Psoas muscle (tissue), 8 donors: ENCODE results near the gene ANXA10. TPM values are rescaled to one million over a fixed set of nuclear protein-coding genes. Genes with fewer than 3 reads are reported as not detected.
"Not testable (repeated sequence)": the region's sequence is repeated elsewhere in the genome, so short reads cannot be mapped to it uniquely, and the experiment has no call there.

ENCODE experiments used
- ATAC-seq, 4 donors: fragments of 200-7000 bp; cut with Tn5 transposase; one replicate each; pipeline ENCODE4 v1.9.1; 2020; ENCODE audit warnings: moderate library complexity in 3 of 4, mild to moderate bottlenecking in 2 of 4
- DNase-seq, 2 donors: peaks; one replicate each; pipeline ENCODE4 v3.0.0-alpha.2; 2020
- H3K27ac ChIP-seq: fragments of 200-600 bp; one replicate; pipeline ENCODE4 v1.8.0; 2022
- H3K27me3 ChIP-seq, 3 donors: fragments of 200-600 bp in 1 of 3; one replicate each; pipeline versions ENCODE4 v1.6.1 to v1.8.0; 2013 to 2022; ENCODE audit warnings: low read length in 2 of 3, mild to moderate bottlenecking in 2 of 3, moderate library complexity in 1 of 3; ENCODE audit not compliant: insufficient read depth in 3 of 3
- H3K36me3 ChIP-seq, 2 donors: fragments of 200-600 bp in 1 of 2; one replicate each; pipeline versions ENCODE4 v1.6.1 to v1.8.0; 2013 to 2022; ENCODE audit warnings: low read depth in 1 of 2, mild to moderate bottlenecking in 1 of 2, moderate library complexity in 1 of 2; ENCODE audit not compliant: insufficient read depth in 1 of 2
- H3K4me1 ChIP-seq: fragments of 200-600 bp; one replicate; pipeline ENCODE4 v1.8.0; 2022
- H3K4me3 ChIP-seq: fragments of 200-600 bp; one replicate; pipeline ENCODE4 v1.8.0; 2022; ENCODE audit warnings: mild to moderate bottlenecking
- H3K9me3 ChIP-seq: fragments of 200-600 bp; one replicate; pipeline ENCODE4 v1.8.0; 2022
- WGBS, 3 donors: extraction: QIAGEN DNeasy Blood & Tissue Kit; methylation state at CpG; one replicate each; pipeline versions ENCODE4 v1.1.6 to v1.1.7; 2013; 5-methylcytosine and 5-hydroxymethylcytosine counted together
- intact Hi-C, 2 donors: fragments of 100-400 bp; cut with DNase I; formaldehyde crosslinking; loops; one replicate each; pipeline versions ENCODE4 v1.11.0 to v1.14.2; 2022
- polyA plus RNA-seq, 3 donors: library from polyadenylated mRNA; stranded (reverse); fragments of 200-250 nt; gene quantifications; one replicate each; pipeline ENCODE4 v1.2.3, GENCODE V29; 2013
- total RNA-seq, 4 donors: library from RNA; stranded (reverse); fragmentation: NEBNext Ultra II Directional in 2 of 4; extraction: Animal tissue kit (Norgen Biotek cat#: 25700) in 2 of 4; gene quantifications; one replicate each; pipeline versions ENCODE4 v1.2.1 to v1.2.4, GENCODE V29; 2021 to 2023
- TF ChIP-seq, protein P1 (sequence below): fragments of 200-600 bp; IDR thresholded peaks from one replicate; pipeline ENCODE4 v1.8.0; 2022; ENCODE audit warnings: antibody characterized with exemption
- donor health status: healthy with polysubstance abuse.
- donor health status: DM: no; HTN: no; CAD: no; lungs with moderate emphysema.
- donor health status: Bipolar disorder and iron deficiency.
- donor health status: healthy.
- donor health status: DM: yes; HTN: yes; CAD: no.
- donor health status: DM: no; HTN: no; CAD: no.
- donor health status: DM: no; HTN: no; CAD: no.
- donor health status: DM: yes; HTN: yes; CAD: no.

Gene ANXA10
- total and polyA plus RNA-seq, 7 donors, result not detected

DNA sequence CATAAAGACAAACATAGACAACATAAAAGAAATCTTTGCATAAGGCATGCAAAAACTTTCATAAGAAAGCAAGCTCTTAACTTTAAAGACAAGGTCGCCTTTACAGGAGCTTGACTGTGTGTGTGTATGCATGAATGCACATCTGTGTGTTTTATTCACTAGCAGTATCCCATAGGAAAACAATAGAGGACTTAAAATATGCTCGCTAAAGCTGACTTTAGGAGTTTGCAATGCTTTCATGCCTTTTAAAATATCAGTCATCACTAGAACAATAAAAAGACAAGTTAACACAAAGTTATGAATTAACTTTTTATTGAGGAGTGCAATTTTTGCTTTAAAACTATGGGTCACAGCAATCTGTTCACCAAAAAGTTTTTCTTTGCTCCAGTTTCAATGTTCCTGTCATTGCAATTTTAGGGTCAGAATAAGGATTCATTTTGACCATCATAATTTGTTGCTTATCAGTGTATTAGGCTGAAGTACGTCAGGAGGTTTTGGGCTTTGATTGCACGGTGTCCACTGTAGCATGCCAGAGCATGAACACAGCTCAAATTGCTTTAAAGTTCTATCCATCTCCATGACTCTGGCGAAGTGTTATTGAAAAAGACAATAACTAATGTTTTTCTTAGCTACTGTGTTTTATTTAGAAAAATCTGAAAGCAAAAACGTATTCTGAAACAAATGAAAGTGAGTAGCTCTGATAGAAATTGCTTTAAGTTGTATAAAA is 36.9 kb downstream of the ANXA10 start:
- Histone ChIP-seq H3K27ac (no peak overlapping the region), H3K4me3 (no peak overlapping the region), H3K9me3 (peaks cover 6% of the 10 kb centered on the region), H3K36me3 (no peaks in the 10 kb centered on the region), H3K27me3 (no peaks in the 10 kb centered on the region), H3K4me1 (no peaks in the 10 kb centered on the region)
- intact Hi-C loops, result no loop called here
- no peak for DNase-seq
- TF ChIP-seq, protein P1, sequence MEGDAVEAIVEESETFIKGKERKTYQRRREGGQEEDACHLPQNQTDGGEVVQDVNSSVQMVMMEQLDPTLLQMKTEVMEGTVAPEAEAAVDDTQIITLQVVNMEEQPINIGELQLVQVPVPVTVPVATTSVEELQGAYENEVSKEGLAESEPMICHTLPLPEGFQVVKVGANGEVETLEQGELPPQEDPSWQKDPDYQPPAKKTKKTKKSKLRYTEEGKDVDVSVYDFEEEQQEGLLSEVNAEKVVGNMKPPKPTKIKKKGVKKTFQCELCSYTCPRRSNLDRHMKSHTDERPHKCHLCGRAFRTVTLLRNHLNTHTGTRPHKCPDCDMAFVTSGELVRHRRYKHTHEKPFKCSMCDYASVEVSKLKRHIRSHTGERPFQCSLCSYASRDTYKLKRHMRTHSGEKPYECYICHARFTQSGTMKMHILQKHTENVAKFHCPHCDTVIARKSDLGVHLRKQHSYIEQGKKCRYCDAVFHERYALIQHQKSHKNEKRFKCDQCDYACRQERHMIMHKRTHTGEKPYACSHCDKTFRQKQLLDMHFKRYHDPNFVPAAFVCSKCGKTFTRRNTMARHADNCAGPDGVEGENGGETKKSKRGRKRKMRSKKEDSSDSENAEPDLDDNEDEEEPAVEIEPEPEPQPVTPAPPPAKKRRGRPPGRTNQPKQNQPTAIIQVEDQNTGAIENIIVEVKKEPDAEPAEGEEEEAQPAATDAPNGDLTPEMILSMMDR, result no peak
- ATAC-seq, result no peak
- WGBS, 3 donors, result 40 to 46% (median 44%) methylated on average over 6 of the region's 6 CpGs

DNA sequence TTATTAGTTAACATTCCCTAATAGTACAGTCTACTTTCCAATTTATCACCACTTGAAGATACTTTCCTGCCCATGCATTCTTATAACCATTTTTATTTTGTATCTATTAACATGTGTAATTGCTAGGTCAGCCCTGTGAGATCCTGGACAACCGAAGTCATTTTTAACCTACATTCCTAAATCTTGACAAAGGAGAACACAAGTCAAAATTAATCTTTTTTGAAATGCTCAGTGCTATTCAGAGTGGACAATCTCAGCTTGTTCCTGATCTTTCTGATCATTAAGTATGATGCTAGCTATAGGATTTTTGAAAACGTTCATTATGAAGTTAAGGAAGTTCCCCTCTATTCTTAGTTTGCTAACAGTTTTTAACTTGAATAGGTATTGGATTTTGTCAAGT is 37.5 kb downstream of the ANXA10 start:
- Histone ChIP-seq H3K4me3 (no peak overlapping the region), H3K27me3 (no peaks in the 10 kb centered on the region), H3K36me3 (no peaks in the 10 kb centered on the region), H3K27ac (no peak overlapping the region), H3K9me3 (peaks cover 6% of the 10 kb centered on the region), H3K4me1 (no peaks in the 10 kb centered on the region)
- no peak for DNase-seq
- intact Hi-C loops, result no loop called here
- no peak for ATAC-seq
- 79 to 82% (median 80%) methylated on average over 2 of the region's 2 CpGs for WGBS, 3 donors
- TF ChIP-seq, protein P1, result no peak

DNA sequence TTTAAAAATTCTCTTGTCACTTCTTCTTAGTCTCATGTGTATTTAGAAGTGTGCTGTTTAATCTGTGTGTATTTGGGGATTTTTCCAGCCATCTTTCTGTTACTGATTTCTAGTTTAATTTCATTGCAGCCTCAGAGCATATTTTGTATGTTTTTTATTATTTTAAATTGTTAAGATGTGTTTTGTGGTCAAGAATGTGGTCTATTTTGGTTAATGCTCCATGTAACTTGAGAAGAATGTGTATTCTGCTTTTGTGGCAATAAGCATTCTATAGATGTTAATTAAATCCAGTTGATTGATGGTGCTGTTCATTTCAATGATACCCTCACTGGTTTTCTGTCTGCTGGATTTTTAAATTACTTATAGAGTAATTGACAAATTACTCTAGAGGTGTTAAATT is 38.9 kb downstream of the ANXA10 start:
- TF ChIP-seq, protein P1, result no peak
- intact Hi-C loops, result no loop called here
- Histone ChIP-seq H3K4me1 (no peaks in the 10 kb centered on the region), H3K36me3 (no peaks in the 10 kb centered on the region), H3K27me3 (no peaks in the 10 kb centered on the region), H3K4me3 (no peak overlapping the region), H3K27ac (no peak overlapping the region), H3K9me3 (peaks cover 6% of the 10 kb centered on the region)
- ATAC-seq (no peak), DNase-seq (no peak)

DNA sequence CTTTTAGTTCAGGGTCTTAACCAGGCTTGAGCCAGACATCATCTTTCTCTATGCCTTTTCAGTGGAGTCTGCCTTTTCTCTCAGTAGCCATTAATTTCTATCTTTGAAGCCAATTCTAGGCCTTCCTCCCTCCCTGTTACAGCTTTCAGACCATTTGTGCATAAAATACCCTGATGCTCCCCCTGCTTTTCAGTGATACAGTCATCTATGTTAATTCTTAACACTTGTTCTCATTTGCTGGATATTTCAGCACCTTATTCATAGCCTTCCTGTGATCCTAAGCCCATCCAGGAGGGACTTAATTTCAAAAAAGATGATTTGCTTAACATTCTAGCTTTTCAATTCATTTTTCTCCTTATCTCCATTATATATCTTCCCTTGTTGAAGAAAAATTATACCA is 42.3 kb downstream of the ANXA10 start:
- TF ChIP-seq, protein P1, result no peak
- intact Hi-C loops, result no loop called here
- no peak overlapping the region for H3K4me3 ChIP-seq
- DNase-seq (no peak), ATAC-seq (no peak)
- peaks cover 6% of the 10 kb centered on the region for H3K9me3 ChIP-seq
- no peaks in the 10 kb centered on the region for H3K4me1 ChIP-seq
- H3K27ac ChIP-seq, result no peak overlapping the region
- H3K27me3 ChIP-seq, result no peaks in the 10 kb centered on the region
- no peaks in the 10 kb centered on the region for H3K36me3 ChIP-seq

DNA sequence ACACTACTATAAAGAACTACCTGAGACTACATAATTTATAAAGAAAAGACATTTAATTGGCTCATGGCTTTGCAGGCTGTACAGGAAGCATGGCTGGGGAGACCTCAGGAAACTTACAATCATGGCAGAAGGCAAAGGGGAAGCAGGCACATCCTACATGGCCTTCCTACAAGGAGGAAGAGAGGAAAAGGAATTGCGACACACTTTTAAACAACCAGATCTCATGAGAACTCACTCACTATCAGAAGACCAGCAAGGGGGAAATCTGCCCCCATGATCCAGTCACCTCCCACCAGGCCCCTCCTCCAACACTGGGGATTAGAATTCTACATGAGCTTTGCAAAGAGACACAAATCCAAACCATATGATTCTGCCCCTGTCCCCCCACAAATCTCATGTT is 43.5 kb downstream of the ANXA10 start:
- 57 to 68% (median 65%) methylated on average over 1 of the region's 1 CpG for WGBS, 3 donors
- H3K4me1 ChIP-seq, H3K4me3 ChIP-seq, ATAC-seq, H3K27ac ChIP-seq, intact Hi-C loops, DNase-seq, H3K27me3 ChIP-seq, H3K9me3 ChIP-seq, H3K36me3 ChIP-seq: not testable (repeated sequence)

DNA sequence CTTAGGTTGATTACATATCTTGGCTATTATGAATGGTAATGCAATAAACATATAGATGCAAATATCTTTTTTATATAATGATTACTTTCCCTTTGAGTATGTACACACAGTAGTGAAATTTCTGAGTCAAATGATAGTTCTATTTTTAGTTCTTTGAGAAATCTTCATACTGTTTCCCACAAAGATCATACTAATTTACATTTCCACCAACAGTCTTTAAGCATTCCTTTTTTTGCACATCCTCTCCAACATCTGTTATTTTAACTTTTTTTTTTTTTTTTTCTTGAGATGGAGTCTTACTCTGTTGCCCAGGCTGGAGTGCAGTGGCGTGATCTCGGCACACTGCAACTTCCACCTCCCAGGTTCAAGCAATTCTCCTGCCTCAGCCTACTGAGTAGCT is 45.4 kb downstream of the ANXA10 start:
- H3K9me3 ChIP-seq, ATAC-seq, H3K36me3 ChIP-seq, H3K4me1 ChIP-seq, H3K4me3 ChIP-seq, H3K27me3 ChIP-seq, intact Hi-C loops, DNase-seq, H3K27ac ChIP-seq: not testable (repeated sequence)
- WGBS, 3 donors, result 83 to 97% (median 91%) methylated on average over 2 of the region's 2 CpGs
